HepG2 (cell line): ENCODE measurements around the gene SLC22A12. TPM values are rescaled to one million over a fixed set of nuclear protein-coding genes. Genes with fewer than 3 reads are reported as not detected.

Experiments
- ATAC-seq: fragments of 200-7000 bp; cut with Tn5 transposase; 3 replicates; pipeline ENCODE4 v1.9.1; 2020; ENCODE audit warnings: mild to moderate bottlenecking, moderate library complexity
- BruUV-seq: library from RNA; stranded (reverse); fragments of 400-500 nt; replicated peaks from 2 replicates; lab custom pipeline; 2021; lab: Mats Ljungman, UMichigan
- CTCF ChIA-PET: fragments of 300-600 bp; formaldehyde crosslinking; extraction: SDS; loops from one replicate; lab custom pipeline; 2021; ENCODE audit warnings: low total read pairs, inconsistent platforms, low intra/inter-chr PET ratio; lab: Yijun Ruan, JAX
- POLR2A ChIA-PET: fragments of 350-600 bp; sonication (Branson Sonifier 250); formaldehyde crosslinking; loops from one replicate; lab custom pipeline; 2020; ENCODE audit warnings: antibody characterized with exemption, inconsistent platforms; lab: Yijun Ruan, JAX
- DNase-seq: peaks from one replicate; pipeline ENCODE4 v3.0.0-alpha.2; 2015; ENCODE audit warnings: low spot score
- FAIRE-seq: peaks from 3 replicates; lab custom pipeline; 2011; peaks lifted over from hg19 to GRCh38; lab: Jason Lieb, UNC
- H2AFZ ChIP-seq: one replicate; pipeline ENCODE4 v1.6.1; 2011; ENCODE audit warnings: low read length, inconsistent platforms
- H3K27ac ChIP-seq: fragments of 300-600 bp; 3 replicates; pipeline ENCODE4 v1.8.0; 2011; ENCODE audit warnings: mixed run types, mild to moderate bottlenecking, mixed read lengths, low read length, inconsistent platforms; ENCODE audit not compliant: insufficient read depth; ENCODE audit errors: extremely low read length
- H3K27me3 ChIP-seq, 2 experiments: fragments of 200-600 bp in 1 of 2; 2 replicates in 1 of 2; 3 replicates in 1 of 2; pipeline versions ENCODE4 v1.6.0 to v1.8.0; 2011; ENCODE audit warnings: low read length in 2 of 2, mild to moderate bottlenecking in 2 of 2, moderate library complexity in 2 of 2, inconsistent platforms in 1 of 2; ENCODE audit not compliant: insufficient read depth in 2 of 2, control insufficient read depth in 1 of 2
- H3K36me3 ChIP-seq, 2 experiments: fragments of 200-600 bp in 1 of 2; replicated peaks in 1 of 2; 2 replicates in 1 of 2; 3 replicates in 1 of 2; pipeline versions ENCODE4 v1.5.1 to v1.8.0; 2011; ENCODE audit warnings: low read length in 2 of 2, inconsistent platforms in 1 of 2; ENCODE audit not compliant: insufficient read depth in 2 of 2, control insufficient read depth in 1 of 2
- H3K4me1 ChIP-seq: 2 replicates; pipeline ENCODE4 v1.5.1; 2012; ENCODE audit warnings: low read length, inconsistent platforms; ENCODE audit not compliant: insufficient read depth
- H3K4me2 ChIP-seq: 2 replicates; pipeline ENCODE4 v1.6.0; 2011; ENCODE audit warnings: low read depth, low read length, inconsistent platforms
- H3K4me3 ChIP-seq, 3 experiments: fragments of 200-600 bp in 1 of 3; sonication (generic), shearing (Covaris generic) in 1 of 3; replicated peaks in 1 of 3; 2 replicates each; pipeline ENCODE4 v1.5.1; 2011 to 2016; ENCODE audit warnings: low read length in 3 of 3, inconsistent platforms in 2 of 3, low read depth in 2 of 3, mild to moderate bottlenecking in 2 of 3, control low read depth in 1 of 3, mixed read lengths in 1 of 3; ENCODE audit not compliant: insufficient read depth in 1 of 3
- H3K79me2 ChIP-seq: one replicate; pipeline ENCODE4 v1.6.1; 2011; ENCODE audit warnings: low read length, inconsistent platforms; ENCODE audit not compliant: insufficient read depth
- H3K9ac ChIP-seq: 2 replicates; pipeline ENCODE4 v1.6.0; 2011; ENCODE audit warnings: mild to moderate bottlenecking, low read depth, low read length, inconsistent platforms; ENCODE audit not compliant: insufficient read depth
- H3K9me3 ChIP-seq: 2 replicates; pipeline ENCODE4 v1.5.1; 2012; ENCODE audit warnings: mild to moderate bottlenecking, low read length
- H4K20me1 ChIP-seq: 2 replicates; pipeline ENCODE4 v1.6.0; 2011; ENCODE audit warnings: inconsistent platforms, mild to moderate bottlenecking, low read length, moderate library complexity; ENCODE audit not compliant: insufficient read depth
- KLF12 ChIP-seq: sonication (generic); formaldehyde crosslinking; IDR thresholded peaks from 2 replicates; pipeline ENCODE4 v1.4.0; 2020; ENCODE audit warnings: missing genetic modification reagents, borderline replicate concordance
- ZFY ChIP-seq: sonication (generic); formaldehyde crosslinking; IDR thresholded peaks from 2 replicates; pipeline ENCODE4 v1.4.0; 2020; ENCODE audit warnings: missing genetic modification reagents
- ZMYM4 ChIP-seq: sonication (generic); formaldehyde crosslinking; IDR thresholded peaks from 2 replicates; pipeline ENCODE4 v1.8.1; 2023; ENCODE audit warnings: mild to moderate bottlenecking, missing genetic modification reagents
- ZNF143 ChIP-seq: sonication (generic); formaldehyde crosslinking; IDR thresholded peaks from 2 replicates; pipeline ENCODE4 v1.4.0; 2020; ENCODE audit warnings: missing genetic modification reagents
- ZNF598 ChIP-seq: sonication (generic); formaldehyde crosslinking; IDR thresholded peaks from 2 replicates; pipeline ENCODE4 v1.5.1; 2020; ENCODE audit warnings: mild to moderate bottlenecking, missing genetic modification reagents, borderline replicate concordance
- WGBS: methylation state at CpG from one replicate; pipeline ENCODE4 v1.1.6; 2017; ENCODE audit warnings: low lambda C conversion rate; 5-methylcytosine and 5-hydroxymethylcytosine counted together
- in situ Hi-C: cut with HindIII; loops from 2 replicates; pipeline ENCODE4 v1.10.0; 2017; ENCODE audit warnings: low pct_unique_long_range_greater_than_20kb; ENCODE audit not compliant: extremely low pct_ligation_motif_present
- intact Hi-C: fragments of 100-400 bp; cut with micrococcal nuclease; formaldehyde crosslinking; loops from one replicate; pipeline ENCODE4 v1.10.0; 2022; ENCODE audit not compliant: unreplicated experiment
- polyA plus RNA-seq, 8 experiments: library from polyadenylated mRNA; depleted of rRNA in 3 of 8; stranded (reverse) in 7 of 8; unstranded in 1 of 8; fragments of >200 nt; fragmentation: Illumina TruSeq in 4 of 8; extraction: Trizol in 4 of 8; gene quantifications; 2 replicates each; pipeline versions ENCODE4 v1.2.1 to v1.2.3, GENCODE V29; 2011 to 2016; ENCODE audit warnings: low read depth in 4 of 8, missing spikeins in 1 of 8, mixed read lengths in 1 of 8; ENCODE audit not compliant: insufficient read depth in 1 of 8
- total RNA-seq, 5 experiments: library from RNA; depleted of rRNA; stranded (reverse); fragments of >200 nt; fragmentation: Illumina TruSeq; extraction: Trizol; gene quantifications; 2 replicates each; pipeline ENCODE4 v1.2.3, GENCODE V29; 2016; ENCODE audit warnings: low read depth in 1 of 5
- TF ChIP-seq, protein P1 (sequence below): sonication (generic); formaldehyde crosslinking; IDR thresholded peaks from 2 replicates; pipeline ENCODE4 v1.4.0; 2020; ENCODE audit warnings: low read depth, mild to moderate bottlenecking, missing genetic modification reagents
- TF ChIP-seq, protein P2 (sequence below): sonication (generic); formaldehyde crosslinking; IDR thresholded peaks from 2 replicates; pipeline ENCODE4 v1.4.0; 2020; ENCODE audit warnings: missing genetic modification reagents, mild to moderate bottlenecking, borderline replicate concordance
- TF ChIP-seq, protein P3 (sequence below): sonication (generic); formaldehyde crosslinking; IDR thresholded peaks from 2 replicates; pipeline ENCODE4 v1.4.0; 2020; ENCODE audit warnings: mild to moderate bottlenecking, missing genetic modification reagents
- TF ChIP-seq, protein P4 (sequence below), 2 experiments: sonication (generic) in 1 of 2; formaldehyde crosslinking in 1 of 2; IDR thresholded peaks; 2 replicates each; pipeline versions ENCODE4 v1.4.0 to v1.6.1; 2016 to 2020; ENCODE audit warnings: borderline replicate concordance in 1 of 2, low read depth in 1 of 2, mild to moderate bottlenecking in 1 of 2, missing genetic modification reagents in 1 of 2

SLC22A12 gene
- total and polyA plus RNA-seq, 2 of the 13 experiments (the other 11 are each of a cell fraction or from before 2014, with no cell fraction given), result not detected

DNA sequence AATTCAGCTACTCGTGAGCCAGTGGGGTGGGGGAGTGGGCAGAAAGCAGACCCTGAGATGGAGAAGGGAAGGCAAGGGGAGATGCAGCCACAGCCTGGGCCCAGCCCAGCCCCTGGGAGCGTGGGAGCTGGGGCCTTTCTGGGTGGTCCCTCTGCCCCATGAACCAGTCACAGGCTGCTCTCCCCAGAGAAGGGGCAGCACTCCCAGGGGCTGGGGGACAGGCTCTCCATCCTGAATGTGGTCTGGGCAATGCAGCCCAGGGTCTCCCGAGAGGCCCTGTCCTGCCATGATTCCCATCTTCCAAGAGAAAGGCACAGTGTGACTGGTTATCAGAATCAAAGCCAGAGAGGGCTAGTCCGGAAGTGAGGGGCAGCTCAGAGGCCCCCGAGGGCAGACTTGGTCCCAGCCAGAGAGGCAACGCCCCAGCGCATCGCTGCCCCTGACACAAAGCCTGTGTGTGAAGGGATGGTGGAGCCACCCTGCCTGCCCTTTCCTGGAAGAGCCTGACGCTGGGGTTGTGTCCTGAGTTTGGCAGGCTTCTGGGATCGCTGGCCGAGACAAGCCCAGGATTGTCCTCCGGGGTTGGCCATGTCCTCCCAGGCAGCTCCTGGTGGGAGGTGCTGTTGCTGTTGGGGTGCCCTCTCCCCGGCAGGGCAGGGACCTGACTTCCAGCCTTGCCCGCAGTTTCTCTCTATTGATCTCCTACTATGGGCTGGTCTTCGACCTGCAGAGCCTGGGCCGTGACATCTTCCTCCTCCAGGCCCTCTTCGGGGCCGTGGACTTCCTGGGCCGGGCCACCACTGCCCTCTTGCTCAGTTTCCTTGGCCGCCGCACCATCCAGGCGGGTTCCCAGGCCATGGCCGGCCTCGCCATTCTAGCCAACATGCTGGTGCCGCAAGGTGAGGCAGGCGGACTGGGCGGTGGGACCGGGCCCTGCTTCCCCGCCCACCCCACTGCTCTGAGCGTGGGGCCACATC lies 23.8 kb upstream of the SLC22A12 start:
- no peaks in the 10 kb centered on the region for H4K20me1 ChIP-seq
- 80% methylated on average over 24 of the region's 30 CpGs for WGBS
- ATAC-seq (peak; percentile 11), FAIRE-seq (no peak), DNase-seq (no peak)
- no peaks in the 10 kb centered on the region for H3K79me2 ChIP-seq
- in situ Hi-C loops, result no loop called here
- CTCF ChIA-PET, result interaction anchor here (1.0 kb wide), 1 partner anchor 14 kb away, joined by 3 read pairs; no protein-coding TSS in a partner anchor
- no peaks in the 10 kb centered on the region for H3K36me3 ChIP-seq
- H3K4me2 ChIP-seq, result peak overlapping the region; percentile 68
- H3K9me3 ChIP-seq, result no peaks in the 10 kb centered on the region
- no peak overlapping the region for H2AFZ ChIP-seq
- intact Hi-C loops, result no loop called here
- peak overlapping the region; percentile 52 for H3K9ac ChIP-seq
- POLR2A ChIA-PET, result interaction anchor here (0.7 to 1.5 kb wide), 4 partner anchors 14 to 296 kb away, joined by 3 to 5 read pairs (median 3); partner anchors contain the start of genes PRDX5 and TRMT112
- H3K27me3 ChIP-seq, result 0 out of 5 replicates have a peak, but pooled peaks cover 0 to 2% of the 10 kb centered on the region in 2 experiments
- TSS peak; percentile 93 for BruUV-seq
- peaks cover 55% of the 10 kb centered on the region for H3K4me1 ChIP-seq
- H3K4me3 ChIP-seq, result peak overlapping the region in 1 of 3 experiments; percentile 30; a peak in 1 of 6 replicates
- peak overlapping the region; percentile 49 for H3K27ac ChIP-seq
- TF ChIP-seq KLF12 (CRISPR knock-in tag), result no peak
- 0 out of 2 replicates have a peak, but pooled peaks have one; percentile 9 for TF ChIP-seq ZFY (CRISPR knock-in tag)
- TF ChIP-seq, protein P1, sequence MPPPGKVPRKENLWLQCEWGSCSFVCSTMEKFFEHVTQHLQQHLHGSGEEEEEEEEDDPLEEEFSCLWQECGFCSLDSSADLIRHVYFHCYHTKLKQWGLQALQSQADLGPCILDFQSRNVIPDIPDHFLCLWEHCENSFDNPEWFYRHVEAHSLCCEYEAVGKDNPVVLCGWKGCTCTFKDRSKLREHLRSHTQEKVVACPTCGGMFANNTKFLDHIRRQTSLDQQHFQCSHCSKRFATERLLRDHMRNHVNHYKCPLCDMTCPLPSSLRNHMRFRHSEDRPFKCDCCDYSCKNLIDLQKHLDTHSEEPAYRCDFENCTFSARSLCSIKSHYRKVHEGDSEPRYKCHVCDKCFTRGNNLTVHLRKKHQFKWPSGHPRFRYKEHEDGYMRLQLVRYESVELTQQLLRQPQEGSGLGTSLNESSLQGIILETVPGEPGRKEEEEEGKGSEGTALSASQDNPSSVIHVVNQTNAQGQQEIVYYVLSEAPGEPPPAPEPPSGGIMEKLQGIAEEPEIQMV, result 0 out of 2 replicates have a peak, but pooled peaks have one; percentile 7
- TF ChIP-seq, protein P2, sequence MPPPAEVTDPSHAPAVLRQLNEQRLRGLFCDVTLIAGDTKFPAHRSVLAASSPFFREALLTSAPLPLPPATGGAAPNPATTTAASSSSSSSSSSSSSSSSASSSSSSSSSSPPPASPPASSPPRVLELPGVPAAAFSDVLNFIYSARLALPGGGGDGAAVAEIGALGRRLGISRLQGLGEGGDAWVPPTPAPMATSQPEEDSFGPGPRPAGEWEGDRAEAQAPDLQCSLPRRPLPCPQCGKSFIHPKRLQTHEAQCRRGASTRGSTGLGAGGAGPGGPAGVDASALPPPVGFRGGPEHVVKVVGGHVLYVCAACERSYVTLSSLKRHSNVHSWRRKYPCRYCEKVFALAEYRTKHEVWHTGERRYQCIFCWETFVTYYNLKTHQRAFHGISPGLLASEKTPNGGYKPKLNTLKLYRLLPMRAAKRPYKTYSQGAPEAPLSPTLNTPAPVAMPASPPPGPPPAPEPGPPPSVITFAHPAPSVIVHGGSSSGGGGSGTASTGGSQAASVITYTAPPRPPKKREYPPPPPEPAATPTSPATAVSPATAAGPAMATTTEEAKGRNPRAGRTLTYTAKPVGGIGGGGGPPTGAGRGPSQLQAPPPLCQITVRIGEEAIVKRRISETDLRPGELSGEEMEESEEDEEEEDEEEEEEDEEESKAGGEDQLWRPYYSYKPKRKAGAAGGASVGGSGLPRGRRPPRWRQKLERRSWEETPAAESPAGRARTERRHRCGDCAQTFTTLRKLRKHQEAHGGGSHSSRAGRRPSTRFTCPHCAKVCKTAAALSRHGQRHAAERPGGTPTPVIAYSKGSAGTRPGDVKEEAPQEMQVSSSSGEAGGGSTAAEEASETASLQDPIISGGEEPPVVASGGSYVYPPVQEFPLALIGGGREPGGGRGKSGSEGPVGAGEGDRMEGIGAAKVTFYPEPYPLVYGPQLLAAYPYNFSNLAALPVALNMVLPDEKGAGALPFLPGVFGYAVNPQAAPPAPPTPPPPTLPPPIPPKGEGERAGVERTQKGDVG, result no peak
- TF ChIP-seq ZNF598 (CRISPR knock-in tag), result 0 out of 2 replicates have a peak, but pooled peaks have one; percentile 19
- TF ChIP-seq, protein P3, sequence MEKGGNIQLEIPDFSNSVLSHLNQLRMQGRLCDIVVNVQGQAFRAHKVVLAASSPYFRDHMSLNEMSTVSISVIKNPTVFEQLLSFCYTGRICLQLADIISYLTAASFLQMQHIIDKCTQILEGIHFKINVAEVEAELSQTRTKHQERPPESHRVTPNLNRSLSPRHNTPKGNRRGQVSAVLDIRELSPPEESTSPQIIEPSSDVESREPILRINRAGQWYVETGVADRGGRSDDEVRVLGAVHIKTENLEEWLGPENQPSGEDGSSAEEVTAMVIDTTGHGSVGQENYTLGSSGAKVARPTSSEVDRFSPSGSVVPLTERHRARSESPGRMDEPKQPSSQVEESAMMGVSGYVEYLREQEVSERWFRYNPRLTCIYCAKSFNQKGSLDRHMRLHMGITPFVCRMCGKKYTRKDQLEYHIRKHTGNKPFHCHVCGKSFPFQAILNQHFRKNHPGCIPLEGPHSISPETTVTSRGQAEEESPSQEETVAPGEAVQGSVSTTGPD (CRISPR knock-in tag), result no peak
- TF ChIP-seq, protein P4, sequence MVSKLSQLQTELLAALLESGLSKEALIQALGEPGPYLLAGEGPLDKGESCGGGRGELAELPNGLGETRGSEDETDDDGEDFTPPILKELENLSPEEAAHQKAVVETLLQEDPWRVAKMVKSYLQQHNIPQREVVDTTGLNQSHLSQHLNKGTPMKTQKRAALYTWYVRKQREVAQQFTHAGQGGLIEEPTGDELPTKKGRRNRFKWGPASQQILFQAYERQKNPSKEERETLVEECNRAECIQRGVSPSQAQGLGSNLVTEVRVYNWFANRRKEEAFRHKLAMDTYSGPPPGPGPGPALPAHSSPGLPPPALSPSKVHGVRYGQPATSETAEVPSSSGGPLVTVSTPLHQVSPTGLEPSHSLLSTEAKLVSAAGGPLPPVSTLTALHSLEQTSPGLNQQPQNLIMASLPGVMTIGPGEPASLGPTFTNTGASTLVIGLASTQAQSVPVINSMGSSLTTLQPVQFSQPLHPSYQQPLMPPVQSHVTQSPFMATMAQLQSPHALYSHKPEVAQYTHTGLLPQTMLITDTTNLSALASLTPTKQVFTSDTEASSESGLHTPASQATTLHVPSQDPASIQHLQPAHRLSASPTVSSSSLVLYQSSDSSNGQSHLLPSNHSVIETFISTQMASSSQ (IDR thresholded peaks at IDR 0.05; ENCODE audit: low read depth), result no peak
- TF ChIP-seq, protein P4 (CRISPR knock-in tag; IDR thresholded peaks at IDR 0.05; ENCODE audit: borderline replicate concordance), result 0 out of 2 replicates have a peak, but pooled peaks have one; percentile 3
- TF ChIP-seq ZNF143 (CRISPR knock-in tag), result 0 out of 2 replicates have a peak, but pooled peaks have one; percentile 11
- no peak for TF ChIP-seq ZMYM4 (CRISPR knock-in tag)
